Ecto neural progenitor cell (in vitro differentiated cells): Measurements from ENCODE around the gene UGT1A5.
"Not testable (repeated sequence)": the region's sequence is repeated elsewhere in the genome, so short reads cannot be mapped to it uniquely, and the experiment has no call there.

Experiments
- DNase-seq: peaks from one replicate; pipeline ENCODE4 v3.0.0-alpha.2; 2018; ENCODE audit warnings: low spot score

UGT1A5 gene

GRCh38 chr2:233746475-233747282, 34.0 kb downstream of the UGT1A5 start:
- DNase-seq: no peak

- DNase-seq: no peak
Observed at GRCh38 chr2:233747283-233747544, 34.5 kb downstream of the UGT1A5 start.

DNA sequence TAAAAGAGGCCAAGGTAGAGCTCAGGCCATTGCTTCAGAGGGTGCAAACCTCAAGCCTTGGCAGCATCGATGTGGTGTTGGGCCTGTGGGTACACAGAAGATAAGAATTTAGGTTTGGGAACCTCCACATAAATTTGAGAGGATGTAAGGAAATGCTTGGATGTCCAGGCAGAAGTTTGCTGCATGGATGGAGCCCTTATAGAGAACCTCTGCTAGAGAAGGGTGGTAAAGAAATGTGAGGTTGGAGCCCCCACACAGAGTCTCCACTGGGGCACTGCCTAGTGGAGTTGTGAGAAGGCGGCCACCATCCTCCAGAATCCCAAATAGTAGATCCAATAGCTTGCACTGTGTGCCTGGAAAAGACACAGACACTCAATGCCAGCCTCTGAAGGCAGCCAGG, 38.0 kb downstream of the UGT1A5 start:
- not testable (repeated sequence) for DNase-seq

DNA sequence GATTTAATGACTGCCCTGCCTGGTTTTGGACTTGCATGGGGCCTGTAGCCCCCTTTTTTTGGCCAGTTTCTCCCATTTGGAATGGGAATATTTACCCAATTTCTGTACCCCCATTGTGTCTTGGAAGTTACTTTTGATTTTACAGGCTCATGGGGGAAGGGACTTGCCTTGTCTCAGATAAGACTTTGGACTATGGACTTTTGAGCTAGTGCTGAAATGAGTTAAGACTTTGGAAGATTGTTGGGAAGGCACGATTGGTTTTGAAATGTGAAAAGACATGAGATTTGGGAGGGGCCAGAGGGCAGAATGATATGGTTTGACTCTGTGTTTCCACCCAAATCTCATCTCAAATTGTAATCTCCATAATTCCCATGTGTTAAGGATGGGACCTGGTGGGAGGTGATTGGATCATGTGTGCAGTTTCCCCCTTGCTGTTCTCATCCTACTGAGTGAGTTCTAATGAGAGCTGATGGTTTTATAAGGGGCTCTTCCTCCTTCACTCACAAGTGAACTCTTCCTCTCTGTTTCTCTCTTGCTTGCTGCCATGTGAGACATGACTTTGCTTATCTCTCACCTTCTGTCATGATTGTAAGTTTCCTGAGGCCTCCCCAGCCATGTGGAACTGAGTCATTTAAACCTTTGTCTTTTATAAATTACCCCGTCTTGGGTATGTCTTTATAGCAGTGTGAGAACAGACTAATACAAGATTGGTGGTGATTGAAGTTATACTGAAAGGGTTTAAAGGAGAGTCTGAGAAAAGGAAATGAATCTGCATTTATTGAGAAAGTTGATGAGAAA, 38.7 kb downstream of the UGT1A5 start:
- not testable (repeated sequence) for DNase-seq

DNA sequence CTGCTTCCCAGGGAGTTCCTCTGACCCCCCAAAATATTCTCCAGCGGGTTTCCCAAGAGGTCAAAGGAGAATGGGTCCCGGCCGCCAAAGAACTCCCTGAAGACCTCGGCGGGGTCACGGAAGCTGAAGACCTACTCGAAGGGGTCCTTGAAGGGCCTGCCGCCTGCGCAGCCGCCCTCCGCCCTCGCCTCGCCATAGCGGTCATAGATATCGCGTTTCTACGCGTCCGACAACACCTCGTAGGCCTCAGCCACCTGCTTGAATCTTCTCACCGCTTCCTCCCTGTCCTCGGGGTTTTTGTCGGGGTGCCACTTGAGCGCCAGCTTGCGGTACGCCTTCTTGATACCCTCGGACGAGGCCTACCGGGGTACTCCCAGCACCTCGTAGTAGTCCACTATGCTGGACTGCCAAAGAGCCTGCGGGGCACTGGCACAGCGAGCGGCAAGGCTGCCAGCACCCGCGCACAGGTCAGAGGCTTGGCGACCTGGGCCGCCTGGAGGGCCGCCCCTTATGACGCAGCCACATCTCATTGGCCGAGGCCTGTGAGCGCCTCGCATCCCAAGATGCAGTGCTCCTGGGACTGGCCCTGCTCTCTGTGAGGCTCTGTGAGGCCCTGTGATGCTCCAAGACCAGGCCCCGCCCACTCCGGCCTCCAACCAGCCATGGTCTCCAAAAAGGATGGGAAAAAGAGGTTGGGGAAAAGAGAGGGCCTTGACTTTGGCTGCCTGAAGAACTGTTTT, 42.3 kb downstream of the UGT1A5 start:
- no peak for DNase-seq

DNA sequence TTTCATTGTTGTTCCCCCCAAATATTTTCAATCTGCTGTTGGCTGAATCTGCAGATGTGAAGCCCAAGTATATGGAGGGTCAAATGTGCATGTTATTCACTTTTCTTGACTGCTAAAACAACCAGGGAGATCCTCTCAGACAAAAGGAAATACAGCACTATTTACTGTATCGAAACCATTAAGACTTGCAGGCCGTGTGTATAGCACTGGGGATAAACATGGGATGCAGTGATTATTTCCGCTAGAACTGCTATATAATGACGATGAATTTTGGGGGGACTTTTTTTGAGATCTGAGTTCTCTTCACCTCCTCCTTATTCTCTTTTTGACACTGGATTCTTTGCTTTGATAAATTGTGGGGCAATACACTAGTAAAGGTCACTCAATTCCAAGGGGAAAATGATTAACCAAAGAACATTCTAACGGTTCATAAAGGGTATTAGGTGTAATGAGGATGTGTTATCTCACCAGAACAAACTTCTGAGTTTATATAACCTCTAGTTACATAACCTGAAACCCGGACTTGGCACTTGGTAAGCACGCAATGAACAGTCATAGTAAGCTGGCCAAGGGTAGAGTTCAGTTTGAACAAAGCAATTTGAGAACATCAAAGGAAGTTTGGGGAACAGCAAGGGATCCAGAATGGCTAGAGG, 43.8 kb downstream of the UGT1A5 start:
- DNase-seq: no peak

DNA sequence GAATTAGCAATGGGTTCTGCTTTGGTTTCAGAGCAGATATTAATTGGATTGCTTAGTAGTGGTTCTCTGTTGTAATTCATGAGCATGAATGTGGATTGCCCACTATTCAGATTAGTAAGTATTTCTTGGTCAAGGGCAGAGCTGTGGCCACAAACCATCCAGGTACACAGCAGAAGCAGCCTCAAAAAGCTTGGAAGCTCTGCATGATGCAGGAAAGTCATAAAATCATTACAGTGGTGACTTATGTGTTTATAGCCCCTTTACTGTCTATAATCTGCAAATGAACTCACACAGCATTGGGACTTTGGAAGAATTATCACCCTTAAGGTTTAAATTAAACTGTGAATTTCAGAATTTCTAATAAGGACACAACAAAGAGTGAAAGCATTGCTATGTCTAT, 45.4 kb downstream of the UGT1A5 start:
- DNase-seq: no peak

- DNase-seq: no peak
Observed at GRCh38 chr2:233758849-233759248, 46.1 kb downstream of the UGT1A5 start.

DNA sequence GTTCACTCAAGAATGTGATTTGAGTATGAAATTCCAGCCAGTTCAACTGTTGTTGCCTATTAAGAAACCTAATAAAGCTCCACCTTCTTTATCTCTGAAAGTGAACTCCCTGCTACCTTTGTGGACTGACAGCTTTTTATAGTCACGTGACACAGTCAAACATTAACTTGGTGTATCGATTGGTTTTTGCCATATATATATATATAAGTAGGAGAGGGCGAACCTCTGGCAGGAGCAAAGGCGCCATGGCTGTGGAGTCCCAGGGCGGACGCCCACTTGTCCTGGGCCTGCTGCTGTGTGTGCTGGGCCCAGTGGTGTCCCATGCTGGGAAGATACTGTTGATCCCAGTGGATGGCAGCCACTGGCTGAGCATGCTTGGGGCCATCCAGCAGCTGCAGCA, 47.3 kb downstream of the UGT1A5 start, which contains the start of gene UGT1A1:
Gene UGT1A1 (plus strand): TSS at position 228 of the 400 bp plus-strand sequence. CDS start 18 bp downstream, at position 246.
- DNase-seq: no peak

GRCh38 chr2:233761040-233761769, 48.5 kb downstream of the UGT1A5 start:
- no peak for DNase-seq

- no peak for DNase-seq
Observed at GRCh38 chr2:233764264-233764663, 51.6 kb downstream of the UGT1A5 start.

DNA sequence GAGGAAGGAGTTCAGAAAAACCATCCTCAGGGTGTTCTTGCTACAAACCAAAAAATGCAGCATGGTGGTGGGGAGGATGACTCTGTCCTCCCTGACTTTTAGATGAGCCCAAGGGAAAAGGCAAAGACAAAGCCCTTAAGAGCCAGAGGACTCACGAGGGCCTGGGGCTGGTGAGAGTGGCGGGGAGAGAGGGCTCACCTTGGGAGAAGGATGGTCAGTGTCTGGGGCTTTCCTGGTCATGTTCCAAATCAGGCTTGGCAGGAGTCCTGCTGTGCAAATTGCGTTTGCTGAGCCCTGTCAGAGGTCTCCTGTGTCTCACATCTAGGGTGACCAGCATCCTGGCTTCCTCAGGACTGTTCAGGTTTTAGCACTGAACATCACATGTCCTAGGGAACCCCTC, 52.1 kb downstream of the UGT1A5 start:
- no peak for DNase-seq

DNA sequence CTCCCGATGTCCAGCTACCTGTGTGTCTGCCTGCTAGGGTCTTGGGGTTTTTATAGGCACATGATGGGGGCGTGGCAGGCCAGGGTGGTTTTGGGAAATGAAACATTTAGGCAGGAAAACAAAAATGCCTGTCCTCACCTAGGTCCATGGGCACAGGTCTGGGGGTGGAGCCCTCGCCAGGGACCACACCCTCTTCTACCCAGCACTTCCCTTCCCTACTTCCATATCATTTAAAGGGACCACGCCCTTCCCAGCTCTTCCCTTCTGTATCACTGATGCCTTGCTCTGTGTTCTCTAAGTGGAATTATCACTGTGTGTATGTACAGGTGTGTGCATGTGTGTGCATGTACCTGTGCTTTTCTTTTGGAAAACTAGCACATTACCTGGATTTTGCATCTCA, 53.7 kb downstream of the UGT1A5 start:
- DNase-seq: no peak

- no peak for DNase-seq
Observed at GRCh38 chr2:233768076-233768475, 55.4 kb downstream of the UGT1A5 start.

DNA sequence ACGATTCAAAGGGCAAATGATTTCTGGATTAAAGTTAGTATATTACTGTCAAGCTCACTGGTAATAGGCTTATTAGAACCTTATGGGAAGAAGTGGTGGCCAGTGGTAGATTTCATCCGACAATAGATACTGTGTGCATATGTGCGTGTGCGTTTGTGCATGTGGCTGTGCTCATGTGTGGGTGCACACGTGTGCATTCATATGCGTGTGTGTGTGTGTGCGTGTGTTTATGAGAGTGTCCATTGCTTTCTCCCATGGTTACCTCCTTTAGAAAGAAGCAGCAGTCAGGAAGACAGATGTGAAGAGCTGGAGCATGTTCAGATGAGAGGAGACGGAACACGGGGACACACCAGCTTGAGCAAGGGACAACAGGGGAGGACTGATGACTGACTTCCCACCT, 56.6 kb downstream of the UGT1A5 start:
- no peak for DNase-seq

DNA sequence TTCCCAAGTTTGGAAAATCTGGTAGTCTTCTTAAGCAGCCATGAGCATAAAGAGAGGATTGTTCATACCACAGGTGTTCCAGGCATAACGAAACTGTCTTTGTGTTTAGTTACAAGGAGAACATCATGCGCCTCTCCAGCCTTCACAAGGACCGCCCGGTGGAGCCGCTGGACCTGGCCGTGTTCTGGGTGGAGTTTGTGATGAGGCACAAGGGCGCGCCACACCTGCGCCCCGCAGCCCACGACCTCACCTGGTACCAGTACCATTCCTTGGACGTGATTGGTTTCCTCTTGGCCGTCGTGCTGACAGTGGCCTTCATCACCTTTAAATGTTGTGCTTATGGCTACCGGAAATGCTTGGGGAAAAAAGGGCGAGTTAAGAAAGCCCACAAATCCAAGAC, 59.4 kb downstream of the UGT1A5 start:
- DNase-seq: no peak

DNA sequence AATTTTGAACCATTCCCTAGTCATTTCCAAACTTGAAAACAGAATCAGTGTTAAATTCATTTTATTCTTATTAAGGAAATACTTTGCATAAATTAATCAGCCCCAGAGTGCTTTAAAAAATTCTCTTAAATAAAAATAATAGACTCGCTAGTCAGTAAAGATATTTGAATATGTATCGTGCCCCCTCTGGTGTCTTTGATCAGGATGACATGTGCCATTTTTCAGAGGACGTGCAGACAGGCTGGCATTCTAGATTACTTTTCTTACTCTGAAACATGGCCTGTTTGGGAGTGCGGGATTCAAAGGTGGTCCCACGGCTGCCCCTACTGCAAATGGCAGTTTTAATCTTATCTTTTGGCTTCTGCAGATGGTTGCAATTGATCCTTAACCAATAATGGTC, 59.9 kb downstream of the UGT1A5 start:
- DNase-seq: no peak

GRCh38 chr2:233773854-233774253, 61.1 kb downstream of the UGT1A5 start:
- no peak for DNase-seq

- DNase-seq: no peak
Observed at GRCh38 chr2:233775414-233775813, 62.7 kb downstream of the UGT1A5 start.

DNA sequence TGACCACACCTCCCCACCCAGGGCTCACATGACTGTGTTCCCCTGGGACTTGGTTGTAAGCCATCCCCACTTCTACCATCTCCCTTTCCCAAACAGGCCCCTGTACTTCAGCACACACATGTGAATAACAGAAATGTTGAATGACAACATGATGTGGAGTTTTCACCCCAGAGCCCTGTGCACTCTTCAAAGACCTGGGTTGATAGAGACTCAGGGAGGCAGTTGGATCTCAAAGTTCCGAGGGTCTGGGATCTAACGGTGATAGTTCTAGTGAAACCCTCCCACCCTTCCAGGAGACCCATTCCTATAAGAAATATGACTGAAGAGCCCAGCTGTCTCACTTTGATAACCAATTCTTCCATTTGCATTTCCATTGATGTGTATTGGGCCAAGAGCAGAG, 65.3 kb downstream of the UGT1A5 start, which contains the start of gene MROH2A:
Gene MROH2A (plus strand): TSS at position 301 of the 400 bp plus-strand sequence. CDS start 1,029 bp downstream, outside the sequence.
- no peak for DNase-seq

- no peak for DNase-seq
Observed at GRCh38 chr2:233779722-233780121, 67.0 kb downstream of the UGT1A5 start.
